GM19193 (cell line): ENCODE data around the gene AK8.

Experiments
- POLR2A ChIP-seq: IDR thresholded peaks from 4 replicates; pipeline ENCODE4 v1.6.1; 2011; ENCODE audit not compliant: insufficient read depth, insufficient read length; ENCODE audit errors: extremely low read depth

AK8 gene

DNA sequence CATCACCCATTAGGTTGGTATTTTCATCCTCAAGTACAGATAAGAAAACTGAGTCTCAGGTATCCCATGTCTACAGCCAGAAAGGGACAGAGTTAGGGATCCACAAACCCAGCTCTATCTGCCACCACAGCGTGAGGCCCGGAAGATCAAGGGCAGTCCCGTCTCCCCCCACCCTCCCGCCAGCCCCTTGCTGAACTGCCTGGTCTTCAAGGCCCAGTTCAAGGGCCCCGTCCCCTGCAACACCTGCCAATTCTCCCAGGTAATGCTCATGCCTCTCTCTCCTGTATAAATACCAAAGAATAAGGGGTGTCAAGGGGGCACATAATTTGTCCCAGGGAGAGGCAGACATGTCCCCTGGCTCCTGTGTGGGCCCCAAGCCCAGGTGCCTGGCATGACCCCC, 50.7 kb downstream of the AK8 start:
- TF ChIP-seq POLR2A: no peak

DNA sequence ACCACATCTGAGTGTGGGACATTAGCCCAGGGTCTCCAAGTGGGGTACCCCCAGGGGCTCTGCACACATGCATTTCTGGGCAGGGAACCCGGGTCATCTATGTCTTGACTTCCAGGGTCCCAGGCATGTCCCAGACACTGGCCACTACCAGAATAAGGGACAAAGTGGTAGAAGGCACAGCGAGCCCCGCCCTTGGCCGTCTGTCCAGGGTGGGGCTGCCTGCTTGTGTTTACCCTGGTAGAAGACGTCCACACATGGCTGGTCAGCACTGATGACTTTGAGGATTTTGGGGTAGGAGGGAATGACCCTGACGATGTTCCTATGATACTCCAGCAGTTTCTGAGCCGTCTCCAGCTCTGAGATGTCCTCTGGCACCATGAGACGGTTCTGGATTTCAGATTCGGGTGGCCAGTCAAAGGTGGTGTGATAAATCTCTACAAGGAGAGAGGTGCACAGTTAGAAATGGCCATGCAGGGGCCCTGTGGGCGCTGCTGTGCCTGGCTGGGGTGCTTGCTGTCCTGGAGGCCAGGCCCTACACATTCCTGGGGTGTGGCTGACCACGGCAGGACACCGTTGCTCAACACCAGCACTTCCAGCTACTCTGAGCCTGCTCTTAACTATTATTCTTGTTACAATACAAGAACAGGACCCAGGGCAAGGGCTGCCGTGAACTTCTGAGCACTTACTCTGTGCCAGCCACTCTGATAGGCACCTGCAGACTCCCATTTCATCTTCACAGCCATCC, 51.3 kb downstream of the AK8 start:
- no peak for TF ChIP-seq POLR2A

DNA sequence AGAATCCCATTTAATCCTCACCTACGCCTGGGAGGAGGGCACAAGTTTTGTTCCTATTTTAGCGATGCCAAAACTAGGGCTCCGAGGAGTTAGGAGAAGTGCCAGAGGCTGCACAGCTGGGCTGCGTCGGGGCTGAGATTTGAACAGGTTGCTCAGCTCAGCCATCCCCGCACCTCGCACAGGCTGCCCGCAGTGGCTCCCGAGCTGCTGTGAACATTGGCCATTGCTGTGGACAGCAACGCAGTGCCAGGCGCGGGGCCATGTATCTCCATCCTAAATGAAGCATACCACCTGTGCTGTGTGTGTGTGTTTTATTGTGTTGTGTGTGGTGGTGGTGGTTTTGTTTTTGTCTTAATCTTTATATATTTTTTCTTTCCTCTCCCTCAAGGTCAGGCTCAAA, 52.0 kb downstream of the AK8 start:
- TF ChIP-seq POLR2A: no peak

DNA sequence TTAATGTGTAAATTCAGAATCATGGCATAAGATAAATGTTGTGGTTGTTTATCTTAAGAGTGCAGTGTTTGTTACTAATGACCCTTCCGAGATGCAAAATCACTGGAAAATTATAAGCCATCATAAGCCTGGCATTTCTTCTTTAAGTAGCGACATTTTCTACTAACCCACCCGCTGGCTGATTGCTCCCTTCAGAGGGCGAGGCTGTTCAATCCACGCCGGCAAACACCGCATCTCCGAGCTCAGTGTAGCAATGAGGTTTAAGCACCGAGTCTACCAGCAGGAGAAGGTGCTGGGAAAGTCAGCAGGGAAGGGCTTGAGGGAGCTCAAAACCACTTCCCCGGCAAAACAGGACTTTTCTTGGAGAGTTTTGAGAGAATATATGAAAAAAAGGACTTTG, 52.7 kb downstream of the AK8 start:
- no peak for TF ChIP-seq POLR2A

DNA sequence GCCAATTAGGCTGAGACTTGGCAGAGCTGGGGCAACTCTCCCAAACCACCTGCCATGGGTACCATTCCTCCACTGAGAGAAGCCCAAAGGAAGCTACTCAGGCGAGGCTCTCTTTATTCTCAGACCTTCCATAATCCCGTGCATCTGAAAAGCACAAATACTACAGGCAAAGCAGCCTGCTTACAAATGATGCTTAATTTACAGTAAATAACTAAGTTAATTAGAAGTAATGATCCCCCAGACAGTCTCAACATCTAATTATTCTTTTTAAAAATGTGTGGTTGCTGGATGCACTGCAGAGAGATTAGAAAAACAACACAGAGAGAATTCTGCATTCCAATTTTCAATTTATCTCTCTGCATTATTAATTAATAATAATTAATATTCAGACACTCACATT, 53.1 kb downstream of the AK8 start:
- no peak for TF ChIP-seq POLR2A

DNA sequence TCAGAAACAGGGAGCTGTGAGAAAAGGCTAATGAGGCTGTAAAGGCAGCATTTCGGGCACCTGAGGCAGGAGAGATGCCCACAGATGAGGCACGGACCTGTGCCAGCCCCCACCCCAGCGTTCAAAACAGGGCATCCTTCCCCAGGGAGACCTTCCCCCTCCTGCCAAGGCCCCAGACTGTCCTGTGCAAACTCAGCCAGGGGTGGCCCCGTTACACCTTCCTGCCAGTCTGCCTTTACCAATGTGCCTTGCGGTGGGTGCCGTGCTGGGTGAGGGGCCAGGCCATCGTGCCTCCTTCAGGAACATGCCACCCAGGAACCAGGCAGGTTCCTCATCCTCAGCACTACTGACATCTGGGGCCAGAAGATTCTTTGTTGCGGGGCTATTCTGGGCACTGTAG, 53.9 kb downstream of the AK8 start:
- TF ChIP-seq POLR2A: no peak

DNA sequence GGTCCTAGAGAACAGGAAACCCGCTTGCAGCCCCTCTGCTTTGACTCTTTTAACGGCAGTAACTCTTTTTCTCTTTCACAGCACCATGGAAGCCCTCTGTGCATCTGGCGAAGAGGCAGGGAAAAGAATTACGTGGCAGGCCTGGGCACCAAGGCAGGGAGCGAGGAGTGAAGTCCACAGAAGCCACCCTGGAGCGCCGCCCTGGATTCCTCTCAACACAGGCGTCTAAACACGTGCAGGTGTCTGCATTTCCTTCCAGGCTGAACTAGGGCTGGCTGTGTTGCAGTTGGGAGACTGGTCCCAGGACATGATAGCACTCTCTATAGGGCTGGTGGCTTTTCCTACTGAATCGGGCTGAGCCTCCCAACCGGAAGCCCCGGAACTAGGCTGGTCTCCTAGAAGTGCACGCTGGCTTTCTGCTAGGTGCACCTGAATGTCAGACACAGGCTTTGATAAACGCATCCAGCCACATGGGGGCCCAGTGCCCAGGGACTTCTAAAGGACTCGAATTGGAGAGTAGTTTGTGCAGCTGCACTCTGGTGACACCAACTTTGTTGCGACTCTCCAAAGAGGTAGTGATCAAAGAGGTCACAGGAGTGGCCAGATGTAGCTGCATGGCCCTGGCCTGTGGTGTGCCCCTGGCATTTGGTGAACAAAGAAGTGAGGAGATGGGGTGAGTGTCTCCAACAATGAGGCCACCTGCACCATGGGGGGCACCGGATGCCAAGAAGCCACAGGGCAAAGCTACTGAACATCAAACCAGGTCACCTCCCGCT, 54.5 kb downstream of the AK8 start:
- no peak for TF ChIP-seq POLR2A

DNA sequence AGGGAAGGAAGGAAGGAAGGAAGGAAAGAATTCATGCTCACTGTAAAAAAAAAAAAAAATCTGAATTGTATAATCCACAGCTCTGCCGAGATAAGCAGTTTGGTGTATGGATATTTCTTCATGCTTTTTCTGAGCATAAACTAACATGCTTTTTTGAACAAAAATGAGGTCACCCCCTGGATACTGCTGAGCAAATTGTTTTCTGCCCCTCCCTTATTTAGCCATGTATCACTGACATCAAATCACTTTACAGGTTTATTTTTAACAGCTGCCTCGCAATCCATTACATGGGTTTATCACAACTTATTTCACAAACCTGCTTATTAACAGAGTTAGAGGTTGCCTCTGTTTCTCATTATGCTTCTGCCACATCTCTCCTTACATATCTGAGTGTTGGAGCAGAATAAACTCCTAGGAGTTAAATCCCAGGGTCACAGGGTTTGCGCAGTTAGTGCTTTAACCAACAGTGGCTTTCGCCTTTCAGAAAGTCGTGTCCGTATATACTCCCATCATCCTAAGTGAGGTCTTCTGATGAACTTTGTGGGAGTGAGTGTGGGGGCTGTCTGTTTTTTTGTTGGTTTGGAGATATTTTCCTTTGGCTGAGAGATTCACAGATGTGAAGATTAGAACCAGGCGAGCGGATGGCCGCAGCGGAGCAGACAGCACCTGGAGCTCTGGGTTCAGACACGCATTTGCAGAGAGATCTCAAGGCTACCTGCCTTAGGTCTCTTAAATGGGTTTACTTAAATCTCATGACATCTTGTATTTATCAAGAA, 57.7 kb downstream of the AK8 start:
- no peak for TF ChIP-seq POLR2A

DNA sequence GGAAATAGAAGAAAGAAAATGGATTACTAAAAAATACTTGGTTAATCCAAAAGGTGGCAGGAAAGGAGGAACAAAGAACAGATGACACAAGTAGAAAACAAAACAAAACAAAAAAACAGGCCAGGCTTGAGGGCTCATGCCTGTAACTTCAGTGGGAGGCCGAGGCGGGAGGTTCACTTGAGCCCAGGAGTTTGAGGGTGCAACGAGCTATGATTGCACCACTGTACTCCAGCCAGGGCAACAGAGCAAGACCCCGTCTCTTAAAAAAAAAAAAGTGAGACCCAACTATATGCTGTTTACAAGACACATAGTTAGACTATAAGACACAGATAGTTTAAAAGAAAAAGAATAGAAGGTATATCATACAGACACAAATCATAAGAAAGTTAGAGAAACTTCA, 59.5 kb downstream of the AK8 start:
- TF ChIP-seq POLR2A: no peak

DNA sequence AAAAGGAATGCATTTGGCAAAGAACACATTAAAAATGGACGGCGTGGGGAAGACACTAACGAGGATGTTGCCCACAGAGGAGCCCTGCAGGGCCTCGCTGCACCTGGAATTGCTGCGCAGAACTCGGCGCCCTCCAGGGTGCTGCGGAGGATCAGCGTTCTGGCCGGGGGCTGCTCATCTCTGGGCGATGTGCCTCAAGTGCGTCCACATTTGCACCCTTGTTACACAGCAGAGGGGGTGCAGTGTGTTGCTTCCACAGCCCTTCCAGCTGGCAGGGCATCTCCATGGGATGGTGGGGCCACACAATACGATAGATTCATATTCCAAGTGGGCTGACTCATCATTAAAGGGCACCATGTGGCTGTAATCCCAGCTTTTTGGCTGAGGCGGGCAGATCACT, 63.1 kb downstream of the AK8 start:
- TF ChIP-seq POLR2A: no peak

DNA sequence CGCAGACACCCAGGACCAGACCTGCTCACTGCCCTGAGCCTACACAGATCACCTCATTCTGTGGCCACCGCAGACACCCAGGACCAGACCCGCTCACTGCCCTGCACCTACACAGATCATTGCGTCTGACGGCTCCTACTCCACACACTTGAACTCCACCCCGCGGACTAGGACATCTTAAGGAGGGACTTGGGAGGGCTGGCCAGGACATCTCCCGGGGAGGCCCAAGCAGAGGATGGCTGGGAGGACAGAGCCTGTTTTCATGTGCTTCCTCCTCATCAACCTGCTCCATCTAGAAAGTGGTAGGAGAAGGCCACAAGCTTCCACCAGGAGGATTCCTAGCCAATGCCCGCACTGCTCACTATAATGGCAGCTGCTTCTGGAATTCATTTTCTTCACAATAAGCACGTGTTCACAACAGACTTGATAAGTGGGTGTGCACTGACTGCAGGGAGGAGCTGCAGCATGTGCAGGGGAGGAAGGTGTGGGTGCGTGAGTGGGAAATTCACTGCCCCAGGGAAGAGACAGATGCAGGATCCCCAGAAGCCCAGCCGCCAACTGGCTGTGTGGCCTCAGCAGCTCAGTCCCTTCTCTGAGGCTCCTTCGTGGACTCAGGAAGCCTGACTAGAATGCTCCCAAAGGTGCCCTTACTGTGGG, 64.8 kb downstream of the AK8 start:
- TF ChIP-seq POLR2A: no peak

DNA sequence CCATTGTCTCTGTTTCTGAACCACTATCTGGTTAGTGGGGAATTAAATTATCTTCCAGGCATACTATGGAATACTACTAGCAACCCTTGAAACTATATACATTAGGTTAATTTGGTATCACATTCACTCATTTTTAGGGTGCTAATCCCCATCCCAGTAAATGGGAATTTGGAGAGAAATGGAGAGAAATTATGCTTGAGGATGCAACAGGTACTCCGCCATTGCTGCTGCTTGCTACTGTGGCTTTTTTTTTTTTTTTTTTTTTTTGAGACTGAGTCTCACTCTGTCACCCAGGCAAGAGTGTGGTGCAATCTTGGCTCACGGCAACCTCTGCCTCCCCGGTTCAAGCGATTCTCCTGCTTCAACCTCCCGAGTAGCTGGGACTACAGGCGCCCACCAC, 66.1 kb downstream of the AK8 start:
- TF ChIP-seq POLR2A: no peak

DNA sequence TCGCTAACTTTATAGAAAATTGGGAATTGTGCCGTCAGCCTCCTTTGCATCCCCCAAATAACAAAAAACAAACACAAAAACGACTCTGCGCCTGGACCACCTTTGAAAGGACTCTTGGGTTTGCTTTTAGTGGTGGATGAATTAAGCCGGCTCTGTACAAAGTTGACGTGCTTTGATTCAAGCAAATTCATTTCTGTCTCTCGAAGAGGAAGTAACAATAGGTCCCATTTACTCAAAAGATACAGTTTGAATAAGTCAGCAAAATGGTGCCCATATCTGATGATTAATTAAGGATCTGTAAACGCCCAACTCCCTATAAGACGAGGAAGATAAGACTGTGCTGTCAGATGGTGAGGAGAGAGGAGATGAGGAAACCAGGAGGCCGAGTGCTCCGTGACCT, 67.8 kb downstream of the AK8 start:
- TF ChIP-seq POLR2A: no peak

DNA sequence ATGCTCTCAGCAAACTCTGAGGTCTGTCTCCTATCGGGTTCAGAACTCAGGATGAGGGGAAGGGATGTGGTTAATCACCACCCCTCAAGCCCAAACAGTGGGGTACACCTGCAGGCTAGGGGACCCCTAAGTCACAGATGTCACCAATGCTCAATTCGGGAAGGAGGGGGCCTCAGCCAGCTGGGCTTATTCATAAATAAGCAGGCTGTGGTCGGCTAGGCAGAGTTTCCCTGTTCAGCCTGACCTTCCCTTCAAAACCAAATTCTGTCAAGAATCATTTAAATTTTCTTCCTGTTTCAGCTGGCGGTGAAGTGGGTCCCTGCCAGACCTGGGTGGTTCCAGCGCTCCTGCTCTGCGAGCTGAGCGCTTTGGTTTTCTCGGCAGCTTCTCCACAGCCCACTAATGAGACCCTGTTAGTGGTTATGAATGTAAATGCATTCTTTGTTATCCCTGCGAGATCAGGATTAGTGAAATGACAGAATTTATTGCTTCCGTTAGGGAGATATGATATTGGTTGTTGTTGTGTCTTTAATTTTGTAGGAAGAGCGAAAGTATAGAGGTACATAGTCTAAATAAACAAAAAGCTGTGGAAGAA, 68.3 kb downstream of the AK8 start:
- no peak for TF ChIP-seq POLR2A

DNA sequence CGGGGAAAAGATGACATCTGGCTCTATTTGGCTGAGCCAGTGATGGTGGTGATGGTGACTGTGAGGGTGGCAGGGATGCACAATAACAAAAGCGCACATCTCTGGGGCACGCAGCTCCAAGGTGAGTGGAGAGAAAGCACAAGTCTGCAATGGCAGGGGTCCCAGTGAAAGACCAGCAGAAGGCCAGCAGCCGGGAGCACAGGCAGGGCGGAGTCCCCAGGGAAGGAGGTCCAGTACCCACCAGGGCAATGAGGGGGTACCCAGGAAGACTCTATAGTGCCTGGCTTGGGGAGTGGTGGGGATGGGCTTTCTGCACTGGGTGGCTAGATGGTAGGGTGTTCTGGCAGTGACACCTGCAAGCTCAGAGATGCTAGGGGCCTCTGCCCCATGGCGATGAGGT, 69.4 kb downstream of the AK8 start:
- no peak for TF ChIP-seq POLR2A
